ENCODE results near the gene TEX101. TPM values are rescaled to one million over a fixed set of nuclear protein-coding genes. Genes with fewer than 3 reads are reported as not detected.

The TEX101 gene
- total RNA-seq, 1 experiment from 2014 or later = not detected

- DNase-seq (ENCODE audit: low spot score) = peak; percentile 95
These were observed 32.2 kb downstream of the TEX101 start for GRCh38 chr19:43446746-43447489.

GRCh38 chr19:43447655-43448054 lies 33.0 kb downstream of the TEX101 start:
- no peak for DNase-seq (ENCODE audit: low spot score)

GRCh38 chr19:43450545-43450997 lies 35.9 kb downstream of the TEX101 start:
- DNase-seq (ENCODE audit: low spot score) = no peak

GRCh38 chr19:43452582-43452981 lies 37.9 kb downstream of the TEX101 start:
- DNase-seq (ENCODE audit: low spot score) = no peak

GRCh38 chr19:43454031-43454430 lies 39.3 kb downstream of the TEX101 start:
- no peak for DNase-seq (ENCODE audit: low spot score)

- peak; percentile 61 for DNase-seq (ENCODE audit: low spot score)
These were observed 40.8 kb downstream of the TEX101 start for GRCh38 chr19:43455321-43456113.

DNA sequence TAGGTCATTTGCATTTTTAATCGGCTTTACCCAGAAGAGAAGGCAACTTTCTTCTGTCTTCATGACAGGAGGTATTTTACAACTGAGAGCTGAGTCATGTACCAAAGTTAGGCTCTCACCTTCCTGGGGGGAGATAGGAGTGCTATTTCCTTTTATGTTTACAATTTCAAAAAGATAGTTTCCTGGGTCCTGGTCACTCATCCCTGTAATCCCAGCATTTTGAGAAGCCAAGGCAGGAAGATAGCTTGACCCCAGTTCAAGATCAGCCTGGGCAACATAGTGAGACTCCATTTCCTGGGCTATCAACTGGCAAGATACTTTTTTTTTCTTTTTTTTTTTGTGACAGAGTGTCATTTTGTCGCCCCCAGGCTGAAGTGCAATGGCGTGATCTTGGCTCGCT lies 43.1 kb downstream of the TEX101 start:
- no peak for DNase-seq (ENCODE audit: low spot score)

DNA sequence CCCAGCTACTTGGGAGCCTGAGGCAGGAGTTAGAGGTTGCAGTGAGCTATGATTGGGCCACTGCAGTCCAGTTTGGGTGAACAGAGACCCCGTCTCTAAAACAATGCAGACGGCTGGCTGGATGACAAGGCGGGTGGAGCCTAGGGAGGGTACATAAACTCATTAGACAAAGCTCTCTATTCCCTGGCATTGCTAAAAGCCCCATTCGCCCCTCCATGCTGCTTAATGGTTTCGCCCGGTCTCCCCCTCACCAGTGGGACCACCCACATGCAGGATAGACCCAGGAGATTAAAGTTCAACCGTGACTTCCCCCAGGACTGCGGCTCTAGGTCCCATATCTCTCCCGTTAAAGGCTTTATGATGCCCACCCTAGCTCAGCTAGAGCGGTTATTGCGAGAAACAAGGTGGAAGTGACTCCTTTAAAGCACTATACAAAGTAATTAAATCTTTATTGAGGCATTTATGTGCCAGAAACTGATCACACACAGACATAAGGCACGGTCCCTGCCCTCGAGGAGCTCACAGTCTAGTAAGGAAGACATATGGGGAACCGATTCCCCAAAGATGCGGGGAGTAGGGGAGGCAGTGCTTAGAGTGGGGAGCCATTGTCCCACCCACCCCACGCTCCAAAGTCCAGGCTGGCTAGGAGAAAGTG lies 45.8 kb downstream of the TEX101 start:
- no peak for DNase-seq (ENCODE audit: low spot score)

- no peak for DNase-seq (ENCODE audit: low spot score)
These were observed 46.6 kb downstream of the TEX101 start for GRCh38 chr19:43461303-43461702.

- DNase-seq (ENCODE audit: low spot score) = no peak
These were observed 47.7 kb downstream of the TEX101 start for GRCh38 chr19:43462383-43462782.

DNA sequence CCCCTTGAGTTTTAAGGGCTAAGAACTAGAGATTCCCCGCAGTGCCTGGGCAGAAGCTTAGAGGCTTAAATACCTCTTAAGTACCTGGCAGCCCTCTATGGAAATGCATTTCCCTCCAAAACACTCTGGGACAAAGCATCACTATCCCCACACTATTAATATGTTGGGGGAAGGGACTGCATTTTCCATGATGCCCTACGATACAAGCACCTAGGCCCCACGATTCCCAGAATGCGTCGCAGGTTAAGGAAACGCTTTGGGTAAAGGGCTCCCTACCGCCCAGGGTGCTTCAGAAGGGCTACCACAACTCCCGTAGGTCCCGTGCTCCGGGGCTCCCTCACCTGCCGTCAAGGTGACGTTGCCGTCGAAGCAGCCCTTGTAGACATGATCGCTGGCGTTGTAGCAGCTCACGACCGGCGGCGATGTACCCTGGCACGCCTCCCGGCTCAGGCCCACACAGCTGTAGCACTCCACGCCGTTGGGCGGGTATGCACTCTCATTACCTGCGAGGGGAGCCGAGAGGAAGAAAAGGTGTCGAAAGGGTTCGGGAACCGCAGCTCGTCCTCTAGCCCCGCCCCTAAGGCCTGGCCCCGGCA lies 48.2 kb downstream of the TEX101 start:
- no peak for DNase-seq (ENCODE audit: low spot score)

DNA sequence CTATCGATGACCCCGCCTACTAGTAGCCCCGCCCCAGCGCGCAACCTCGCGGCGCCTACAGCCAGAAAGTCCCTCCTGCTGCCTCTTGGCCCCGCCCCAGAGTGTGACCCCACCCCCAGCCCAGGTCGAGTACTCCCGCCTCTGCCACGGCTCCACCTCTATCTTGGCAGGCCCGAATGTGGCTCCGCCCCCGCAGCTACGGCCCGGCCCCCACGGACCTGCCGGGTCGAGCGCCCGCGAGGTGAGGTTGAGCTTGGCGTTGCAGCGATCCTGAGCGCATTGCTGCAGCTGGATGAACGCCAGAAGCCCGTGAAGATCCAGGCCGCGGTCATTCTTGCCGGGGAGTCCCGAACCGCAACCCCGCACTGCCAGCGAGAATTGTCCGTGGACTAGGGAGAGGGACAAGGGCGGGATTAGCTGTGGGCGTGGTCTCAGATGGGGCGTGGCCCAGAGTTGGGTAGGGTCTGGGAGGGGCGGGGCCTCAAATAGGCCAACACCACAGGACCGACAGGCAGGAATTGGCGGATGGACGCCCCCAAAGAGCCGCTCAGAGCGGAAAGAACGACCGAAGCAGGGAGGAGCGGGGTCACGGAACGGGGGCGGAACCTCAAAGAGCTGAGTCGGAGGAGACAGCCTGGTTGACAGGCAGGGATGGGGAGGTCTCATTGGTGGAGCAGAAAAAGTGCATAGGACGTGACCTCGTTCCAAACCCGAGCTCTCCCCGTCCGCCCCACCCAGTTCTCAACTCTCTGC lies 48.9 kb downstream of the TEX101 start:
- DNase-seq (ENCODE audit: low spot score) = peak; percentile 99

- DNase-seq (ENCODE audit: low spot score) = no peak
These were observed 49.6 kb downstream of the TEX101 start for GRCh38 chr19:43464134-43464775.

GRCh38 chr19:43465468-43466120 lies 50.9 kb downstream of the TEX101 start, which contains the start of gene LYPD3:
TSS of gene LYPD3 (minus strand) at chr19:43465608. CDS start at chr19:43465571, 37 bp downstream.
- peak; percentile 45 for DNase-seq (ENCODE audit: low spot score)

DNA sequence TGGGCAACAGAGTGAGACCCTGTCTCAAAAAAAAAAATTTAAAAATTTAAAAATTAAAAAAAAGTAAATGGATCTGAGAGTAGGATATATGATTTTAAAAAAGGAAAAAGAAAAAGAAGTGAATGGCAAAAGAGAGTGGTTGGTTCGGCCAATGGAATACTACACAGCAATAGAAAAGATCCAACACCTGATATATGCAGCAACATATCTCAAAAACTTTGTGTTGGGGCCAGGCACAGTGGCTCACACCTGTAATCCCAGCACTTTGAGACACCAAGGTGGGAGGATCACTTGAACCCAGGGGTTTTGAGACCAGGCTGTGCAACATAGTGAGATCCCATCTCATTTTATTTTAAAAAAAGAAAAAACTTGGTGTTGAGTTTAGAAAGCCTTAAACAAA lies 52.1 kb downstream of the TEX101 start:
- DNase-seq (ENCODE audit: low spot score) = no peak

- DNase-seq (ENCODE audit: low spot score) = no peak
These were observed 52.6 kb downstream of the TEX101 start for GRCh38 chr19:43467276-43467675.

DNA sequence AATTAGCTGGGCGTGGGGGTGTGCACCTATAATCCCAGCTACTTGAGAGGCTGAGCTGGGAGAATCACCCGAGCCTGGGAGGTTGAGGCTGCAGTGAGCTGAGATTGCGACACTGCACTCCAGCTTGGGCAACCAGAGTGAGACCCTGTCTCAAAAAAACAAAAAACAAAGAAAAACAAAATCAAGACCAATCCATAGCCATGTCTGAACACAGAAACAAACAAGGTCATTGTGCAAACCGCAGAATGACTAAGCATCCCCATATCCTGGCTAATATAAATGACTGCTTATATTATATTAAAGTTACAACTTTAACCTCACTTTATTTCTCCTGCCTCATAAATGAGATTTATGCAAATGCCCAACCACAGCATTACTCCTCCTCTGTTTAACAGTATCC lies 53.0 kb downstream of the TEX101 start:
- peak; percentile 44 for DNase-seq (ENCODE audit: low spot score)
